Medulla oblongata (tissue), 1 donor: Measurements from ENCODE around the gene KREMEN2.
A peak's percentile ranks its signal among the peaks of the same experiment; 100 is the strongest.
"Not testable (repeated sequence)": the region's sequence is repeated elsewhere in the genome, so short reads cannot be mapped to it uniquely, and the experiment has no call there.

Source experiments
- DNase-seq: peaks from one replicate; pipeline ENCODE4 v3.0.0-alpha.2; 2015; ENCODE audit errors: extremely low spot score

KREMEN2 gene

DNA sequence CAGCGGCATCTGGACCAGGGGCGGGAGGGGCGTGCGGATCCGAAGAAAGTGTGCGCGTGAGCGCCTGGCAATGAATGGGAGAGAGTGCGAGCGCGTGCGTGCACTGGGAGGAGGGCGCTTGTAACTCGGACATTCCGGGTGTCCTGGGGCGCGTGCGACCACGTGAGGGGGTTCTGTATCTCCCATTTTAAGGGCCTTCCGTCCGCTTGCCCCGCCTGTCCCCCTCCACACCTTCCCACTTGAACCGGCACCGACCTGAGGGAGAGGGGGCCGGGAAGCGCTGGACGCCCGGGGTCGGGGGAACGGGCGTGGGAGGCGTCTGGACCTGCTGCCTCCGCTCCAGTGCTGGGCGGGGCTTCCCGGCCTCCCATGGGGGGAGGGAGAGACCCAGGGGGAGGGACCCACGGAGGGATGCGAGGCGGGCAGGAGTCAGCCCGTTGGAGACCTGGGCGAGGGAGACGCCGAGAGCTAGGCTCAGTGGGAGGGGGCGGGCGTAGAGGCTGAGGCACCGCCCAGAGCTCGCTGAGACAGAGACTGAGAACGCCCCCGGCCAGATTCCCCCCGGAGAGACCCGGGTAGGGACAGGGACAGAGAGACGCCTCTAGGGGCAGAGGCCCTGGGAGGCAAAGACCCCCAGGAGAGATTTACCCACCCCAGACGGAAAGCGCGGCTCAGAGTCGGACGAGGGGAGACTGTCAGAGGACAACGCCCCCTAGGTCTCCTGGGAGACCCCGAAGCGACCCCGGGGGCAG, at the start of gene KREMEN2:
Gene KREMEN2 (plus strand): TSS at position 553 of the 752 bp plus-strand sequence. CDS start 246 bp downstream, outside the sequence.
- DNase-seq, result no peak

DNA sequence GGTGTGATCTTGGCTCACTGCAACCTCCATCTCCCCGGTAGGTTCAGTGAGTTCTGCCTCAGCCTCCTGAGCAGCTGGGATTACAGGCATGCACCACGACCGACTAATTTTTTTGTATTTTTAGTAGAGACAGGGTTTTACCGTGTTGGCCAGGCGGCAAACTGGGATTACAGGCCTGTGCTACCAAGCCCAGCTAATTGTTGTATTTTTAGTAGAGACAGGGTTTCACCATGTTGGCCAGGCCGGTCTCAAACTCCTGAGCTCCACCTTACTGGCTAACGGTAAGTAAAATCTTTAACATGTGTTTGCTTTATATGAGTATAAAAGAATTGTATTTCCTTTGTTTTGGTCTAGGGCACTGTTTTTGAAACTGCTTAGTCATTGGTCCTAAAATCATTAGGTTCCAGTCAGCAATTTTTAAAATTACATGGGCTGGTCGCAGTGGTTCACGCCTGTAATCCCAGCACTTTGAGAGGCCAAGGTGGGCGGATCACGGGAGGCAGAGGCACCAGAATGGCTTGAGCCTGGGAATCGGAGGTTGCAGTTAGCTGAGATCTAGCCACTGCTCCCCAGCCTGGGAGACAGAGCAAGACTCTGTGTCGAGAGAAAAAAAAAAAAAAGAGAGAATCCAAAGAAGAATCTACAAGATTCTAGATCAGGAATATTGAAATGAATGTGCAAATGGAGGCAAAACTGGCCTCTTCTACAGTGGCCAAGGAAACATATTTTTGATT, 48.7 kb upstream of the KREMEN2 start:
- DNase-seq, result no peak

- DNase-seq, result peak; percentile 86
Observed at GRCh38 chr16:2919511-2920255, 44.4 kb upstream of the KREMEN2 start.

GRCh38 chr16:2923481-2923880, 40.6 kb upstream of the KREMEN2 start:
- DNase-seq, result no peak

- DNase-seq, result peak; percentile 41
Observed at GRCh38 chr16:2924901-2925755, 38.9 kb upstream of the KREMEN2 start.

DNA sequence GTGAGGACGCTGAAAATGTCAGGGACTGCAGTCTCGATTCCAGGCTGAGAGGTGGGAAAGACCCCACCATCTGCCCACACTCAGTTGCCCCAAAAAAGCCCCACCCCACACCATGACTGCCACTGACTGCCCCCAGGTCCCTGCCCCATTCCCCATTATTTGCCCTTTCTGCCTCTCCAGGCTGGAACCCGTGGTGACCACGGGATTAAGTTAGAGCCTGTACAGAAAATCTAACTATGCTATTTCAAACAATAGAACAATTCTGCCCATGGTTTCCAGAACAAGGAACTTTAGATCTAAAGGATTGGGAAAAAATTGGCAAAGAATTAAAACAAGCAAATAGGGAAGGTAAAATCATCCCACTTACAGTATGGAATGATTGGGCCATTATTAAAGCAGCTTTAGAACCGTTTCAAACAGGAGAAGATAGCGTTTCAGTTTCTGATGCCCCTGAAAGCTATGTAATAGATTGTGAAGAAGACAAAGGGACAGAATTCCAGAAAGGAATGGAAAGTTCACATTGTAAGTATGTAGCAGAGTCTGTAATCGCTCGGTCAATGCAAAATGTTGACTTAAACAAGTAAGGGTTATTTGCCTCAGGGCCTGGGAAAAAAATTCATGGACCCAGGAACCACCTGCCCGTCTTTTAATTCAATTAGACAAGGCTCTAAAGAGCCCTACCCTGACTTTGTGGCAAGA, 38.0 kb upstream of the KREMEN2 start:
- DNase-seq, result peak; percentile 47

GRCh38 chr16:2926650-2926999, 37.5 kb upstream of the KREMEN2 start:
- DNase-seq, result no peak

DNA sequence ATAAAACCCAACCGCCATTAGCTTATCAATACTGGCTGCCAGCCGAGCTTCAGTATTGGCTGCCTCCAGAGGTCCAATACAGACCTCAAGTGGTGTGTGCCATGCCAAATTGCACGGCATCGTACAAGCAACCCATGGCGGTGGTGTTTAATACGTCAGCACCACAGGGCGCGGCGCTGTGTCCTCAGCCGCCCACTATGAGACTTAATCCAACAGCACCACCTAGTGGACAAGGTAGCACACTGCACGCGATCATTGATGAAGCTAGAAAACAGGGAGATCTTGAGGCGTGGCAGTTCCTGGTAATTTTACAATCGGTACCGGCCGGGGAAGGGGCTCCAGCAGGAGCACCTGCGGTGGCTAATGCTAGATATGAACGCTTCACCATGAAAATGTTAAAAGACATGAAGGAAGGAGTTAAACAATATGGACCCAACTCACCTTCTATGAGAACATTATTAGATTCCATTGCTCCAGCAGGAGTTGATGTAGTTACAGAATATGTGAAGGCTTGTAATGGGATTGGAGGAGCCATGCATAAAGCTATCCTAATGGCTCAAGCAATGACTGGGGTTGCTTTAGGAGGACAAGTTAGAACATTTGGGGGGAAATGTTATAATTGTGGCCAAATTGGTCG, 36.9 kb upstream of the KREMEN2 start:
- peak; percentile 95 for DNase-seq

DNA sequence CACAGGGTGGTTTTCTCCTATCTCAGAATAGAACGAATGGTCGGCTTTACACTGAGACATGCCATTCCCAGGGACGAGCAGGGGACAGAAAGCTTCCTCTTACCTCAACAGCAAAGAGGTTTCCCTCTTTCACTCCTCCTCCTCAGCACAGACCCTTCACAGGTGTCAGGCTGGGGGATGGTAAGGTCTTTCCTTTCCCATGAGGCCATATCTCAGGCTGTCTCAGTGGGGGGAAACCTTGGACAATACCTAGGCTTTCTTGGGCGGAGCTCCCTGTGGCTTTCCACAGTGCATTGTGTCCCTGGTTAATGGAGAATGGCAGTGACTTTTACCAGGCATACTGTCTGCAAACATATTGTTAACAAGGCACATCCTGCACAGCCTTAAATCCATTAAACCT, 35.9 kb upstream of the KREMEN2 start:
- not testable (repeated sequence) for DNase-seq

DNA sequence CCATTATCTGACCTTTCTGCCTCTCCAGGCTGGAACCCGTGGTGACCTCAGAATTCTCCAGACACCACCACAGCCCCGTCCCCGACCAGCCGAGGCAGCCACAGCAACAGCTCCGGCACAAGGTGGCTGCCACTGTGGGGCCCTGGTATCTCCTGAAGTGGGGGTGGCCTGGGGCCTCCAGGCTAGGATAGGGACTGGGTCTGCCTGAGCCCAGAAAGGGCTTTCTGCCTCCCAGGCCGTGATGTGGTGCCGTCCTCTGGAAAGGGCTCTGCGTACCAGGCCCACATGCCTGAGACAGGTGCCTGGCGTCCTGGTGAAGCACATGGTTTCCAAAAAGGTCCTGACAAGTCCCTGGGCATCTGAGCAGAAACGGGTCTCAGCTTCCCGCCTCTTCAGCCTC, 35.3 kb upstream of the KREMEN2 start:
- no peak for DNase-seq

GRCh38 chr16:2929693-2930092, 34.4 kb upstream of the KREMEN2 start:
- DNase-seq, result no peak

DNA sequence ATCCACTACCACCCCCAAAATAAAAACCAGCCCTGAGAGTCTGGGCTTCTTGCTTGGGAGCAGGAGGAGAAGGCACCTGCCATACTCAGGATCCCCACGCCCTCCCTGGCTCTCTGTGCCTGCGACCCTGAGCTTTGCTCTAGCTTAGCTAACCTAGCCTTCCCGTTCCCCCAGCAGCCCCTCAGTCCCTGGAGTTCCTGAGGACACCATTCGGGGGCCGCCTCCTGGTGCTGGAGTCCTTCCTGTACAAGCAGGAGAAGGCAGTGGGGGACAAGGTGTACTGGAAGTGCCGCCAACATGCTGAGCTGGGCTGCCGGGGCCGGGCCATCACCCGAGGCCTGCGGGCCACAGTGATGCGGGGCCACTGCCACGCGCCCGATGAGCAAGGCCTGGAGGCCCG, 33.8 kb upstream of the KREMEN2 start:
- DNase-seq, result no peak

DNA sequence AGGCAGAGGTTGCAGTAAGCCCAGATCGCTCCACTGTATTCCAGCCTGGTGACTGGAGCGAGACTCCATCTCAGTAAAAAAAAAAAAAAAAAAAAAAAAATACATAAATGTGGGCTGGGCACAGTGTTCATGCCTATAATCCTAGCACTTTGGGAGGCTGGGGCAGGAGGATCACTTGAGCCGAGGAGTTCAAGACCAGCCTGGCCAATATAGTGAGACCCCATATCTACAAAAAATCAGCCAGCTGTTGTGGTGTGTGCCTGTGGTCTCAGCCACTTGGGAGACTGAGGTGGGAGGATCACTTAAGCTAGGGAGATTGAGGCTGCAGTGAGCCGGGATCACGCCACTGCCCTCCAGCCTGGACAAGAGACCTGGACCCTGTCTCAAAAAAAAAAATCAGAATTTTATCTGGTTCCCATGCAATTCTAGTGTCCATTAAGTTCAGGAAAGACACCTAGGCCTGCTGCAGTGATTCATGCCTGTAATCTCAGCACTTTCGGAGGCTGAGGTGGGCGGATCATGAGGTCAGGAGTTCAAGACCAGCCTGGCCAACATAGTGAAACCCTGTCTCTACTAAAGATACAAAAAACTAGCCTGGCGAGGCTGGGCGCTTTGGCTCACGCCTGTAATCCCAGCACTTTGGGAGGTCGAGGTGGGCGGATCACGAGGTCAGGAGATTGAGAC, 32.7 kb upstream of the KREMEN2 start:
- not testable (repeated sequence) for DNase-seq

DNA sequence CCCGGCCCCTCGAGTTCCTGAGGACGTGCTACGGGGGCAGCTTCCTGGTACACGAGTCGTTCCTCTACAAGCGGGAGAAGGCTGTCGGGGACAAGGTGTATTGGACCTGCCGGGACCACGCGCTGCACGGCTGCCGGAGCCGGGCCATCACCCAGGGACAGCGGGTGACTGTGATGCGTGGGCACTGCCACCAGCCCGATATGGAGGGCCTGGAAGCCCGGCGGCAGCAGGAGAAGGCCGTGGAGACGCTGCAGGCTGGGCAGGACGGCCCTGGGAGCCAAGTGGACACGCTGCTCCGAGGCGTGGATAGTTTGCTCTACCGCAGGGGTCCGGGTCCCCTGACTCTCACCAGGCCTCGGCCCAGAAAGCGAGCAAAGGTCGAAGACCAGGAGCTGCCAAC, 30.9 kb upstream of the KREMEN2 start:
- DNase-seq, result no peak

DNA sequence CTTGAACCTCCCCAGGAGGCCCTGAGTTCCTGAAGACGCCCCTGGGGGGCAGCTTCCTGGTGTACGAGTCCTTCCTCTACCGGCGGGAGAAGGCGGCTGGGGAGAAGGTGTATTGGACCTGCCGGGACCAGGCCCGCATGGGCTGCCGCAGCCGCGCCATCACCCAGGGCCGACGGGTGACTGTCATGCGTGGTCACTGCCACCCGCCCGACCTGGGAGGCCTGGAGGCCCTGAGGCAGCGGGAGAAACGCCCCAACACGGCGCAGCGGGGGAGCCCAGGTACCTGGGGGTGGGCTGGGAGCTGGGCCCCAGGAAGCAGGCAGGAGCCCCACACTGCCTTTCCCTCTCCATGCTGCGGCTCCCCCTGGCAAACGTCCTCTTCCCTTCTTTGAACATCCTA, 30.4 kb upstream of the KREMEN2 start:
- DNase-seq, result no peak

- DNase-seq, result no peak
Observed at GRCh38 chr16:2934450-2934849, 29.6 kb upstream of the KREMEN2 start.

GRCh38 chr16:2936436-2937011, 27.6 kb upstream of the KREMEN2 start:
- no peak for DNase-seq

- DNase-seq, result no peak
Observed at GRCh38 chr16:2937170-2937569, 26.9 kb upstream of the KREMEN2 start.

DNA sequence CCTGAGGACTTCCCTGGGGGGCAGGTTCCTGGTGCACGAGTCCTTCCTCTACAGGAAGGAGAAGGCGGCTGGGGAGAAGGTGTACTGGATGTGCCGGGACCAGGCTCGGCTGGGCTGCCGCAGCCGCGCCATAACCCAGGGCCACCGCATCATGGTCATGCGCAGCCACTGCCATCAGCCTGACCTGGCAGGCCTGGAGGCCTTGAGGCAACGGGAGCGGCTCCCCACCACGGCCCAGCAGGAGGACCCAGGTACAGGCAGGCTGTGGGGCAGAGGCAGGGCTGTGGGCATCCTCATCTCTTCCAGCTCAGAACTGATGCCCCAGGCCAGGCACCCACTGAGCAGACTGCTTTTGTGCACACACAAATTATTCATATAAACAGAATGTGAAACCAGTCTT, 25.9 kb upstream of the KREMEN2 start:
- DNase-seq, result no peak

- DNase-seq, result no peak
Observed at GRCh38 chr16:2939968-2940367, 24.1 kb upstream of the KREMEN2 start.
